Hippocampal formation (tissue), 2 donors: ENCODE results near the gene GDI2.
"Not testable (repeated sequence)": the region's sequence is repeated elsewhere in the genome, so short reads cannot be mapped to it uniquely, and the experiment has no call there.

Experiments
- DNase-seq, 2 donors: peaks; one replicate each; lab custom pipeline; 2025; lab: John Stamatoyannopoulos, UW

The GDI2 gene

DNA sequence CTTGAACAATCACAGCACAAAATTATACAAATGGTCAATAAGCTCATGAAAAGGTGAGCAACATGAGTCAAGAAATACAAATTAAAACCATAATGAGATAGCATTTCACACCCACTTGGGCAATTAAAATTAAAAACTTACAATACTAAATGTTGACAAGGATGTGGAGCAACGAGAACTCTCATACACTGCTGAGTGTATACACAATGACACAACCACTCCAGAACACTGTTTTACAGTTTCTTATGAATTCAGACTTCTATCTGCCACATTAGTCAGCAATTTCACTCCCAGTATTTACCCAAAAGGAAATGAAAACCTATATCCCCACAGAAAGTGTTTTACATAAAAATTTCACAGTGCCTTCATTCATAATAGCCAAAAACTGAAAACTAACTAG is 31.1 kb downstream of the GDI2 start:
- DNase-seq = no peak

DNA sequence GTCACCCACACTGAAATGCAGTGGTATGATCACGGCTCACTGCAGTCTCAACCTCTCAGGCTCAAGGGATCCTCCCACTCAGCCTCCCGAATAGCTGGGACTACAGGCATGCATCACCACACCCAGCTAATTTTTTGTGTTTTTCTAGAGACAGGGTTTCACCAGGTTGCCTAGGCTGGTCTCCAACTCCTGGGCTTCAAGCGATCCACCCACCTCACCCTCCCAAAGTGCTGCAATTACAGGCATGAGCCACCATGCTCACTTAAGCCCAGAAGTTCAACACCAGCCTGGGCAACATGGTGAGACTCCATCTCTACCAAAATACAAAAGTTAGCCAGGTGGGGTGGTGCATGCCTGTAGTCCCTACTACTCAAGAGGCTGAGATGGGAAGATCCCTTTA is 33.5 kb downstream of the GDI2 start:
- no peak for DNase-seq

DNA sequence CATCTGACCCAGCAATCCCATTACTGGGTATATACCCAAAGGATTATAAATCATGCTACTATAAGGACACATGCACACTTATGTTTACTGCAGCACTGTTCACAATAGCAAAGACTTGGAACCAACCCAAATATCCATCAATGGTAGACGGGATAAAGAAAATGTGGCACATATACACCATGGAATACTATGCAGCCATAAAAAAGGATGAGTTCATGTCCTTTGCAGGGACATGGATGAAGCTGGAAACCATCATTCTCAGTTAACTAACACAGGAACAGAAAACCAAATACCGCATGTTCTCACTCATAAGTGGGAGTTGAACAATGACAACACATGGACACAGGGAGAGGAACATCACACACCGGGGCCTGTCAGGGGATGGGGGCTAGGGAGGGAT is 35.5 kb downstream of the GDI2 start:
- not testable (repeated sequence) for DNase-seq

DNA sequence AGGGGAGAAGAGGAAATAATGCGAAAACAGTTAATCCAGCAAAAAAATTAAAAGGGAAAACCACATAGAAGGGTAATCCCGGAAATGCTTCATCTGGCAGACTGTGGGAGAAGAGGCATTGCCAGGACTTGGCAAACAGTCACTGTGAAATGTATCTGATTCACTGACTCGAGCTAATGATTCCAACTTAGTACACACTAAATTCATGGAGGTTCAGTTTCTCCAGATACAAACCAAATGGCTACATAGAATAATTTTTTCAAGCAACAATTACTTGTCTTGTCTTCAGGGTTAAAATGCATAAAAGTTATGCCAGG is 36.4 kb downstream of the GDI2 start:
- DNase-seq = no peak

DNA sequence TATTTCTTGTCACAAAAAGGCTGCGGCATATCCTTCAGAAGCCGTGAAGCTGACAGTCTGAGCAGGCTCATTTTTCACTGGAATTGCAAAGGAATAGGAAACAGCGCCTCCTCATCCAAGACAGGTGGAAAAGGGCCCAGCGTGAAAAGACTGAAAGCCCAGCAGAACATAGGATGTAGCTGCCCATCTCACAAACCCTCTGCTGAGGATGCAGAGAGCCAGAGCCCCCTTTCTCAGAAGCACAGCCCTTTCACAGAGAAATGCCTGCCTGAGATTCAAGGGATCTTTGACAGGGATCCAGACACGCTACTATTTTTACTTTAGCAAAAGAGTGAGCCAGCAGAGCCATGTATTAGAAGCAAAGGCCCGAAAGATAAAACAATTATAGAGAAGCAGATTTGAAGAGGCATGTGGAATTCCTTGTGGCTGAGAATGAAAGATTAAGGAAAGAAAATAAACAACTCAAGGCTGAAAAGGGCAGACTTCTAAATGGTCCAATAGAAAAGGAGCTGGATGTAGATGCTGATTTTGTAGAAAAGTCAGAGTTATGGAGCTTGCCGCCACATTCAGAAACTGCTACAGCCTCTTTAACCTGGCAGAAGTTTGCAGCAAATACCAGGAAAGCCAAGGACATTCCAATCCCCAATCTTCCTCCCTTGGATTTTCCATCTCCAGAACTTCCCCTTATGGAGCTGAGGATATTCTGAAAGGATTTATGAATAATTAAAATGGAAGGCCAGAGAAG is 36.9 kb downstream of the GDI2 start:
- DNase-seq = no peak

DNA sequence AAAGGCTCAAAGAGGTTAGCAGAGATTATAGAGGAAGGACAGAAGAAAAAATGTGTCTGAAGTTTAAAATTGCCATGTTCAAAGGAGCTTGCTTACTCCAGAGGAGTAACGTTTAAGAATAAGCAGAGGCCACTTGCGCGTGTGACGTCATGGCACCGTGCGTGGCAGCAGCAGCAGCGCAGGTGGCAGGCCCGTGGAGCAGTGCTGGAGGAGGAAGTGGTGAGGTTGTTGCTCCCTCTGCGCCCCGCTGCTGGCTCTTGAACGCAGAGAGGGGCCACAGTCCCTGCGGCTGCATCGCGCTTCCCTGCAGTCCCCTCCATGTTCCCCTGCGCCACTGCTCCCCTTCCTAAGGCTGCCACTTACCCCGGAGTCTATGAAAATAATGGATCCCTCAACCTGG is 37.5 kb downstream of the GDI2 start:
- no peak for DNase-seq

DNA sequence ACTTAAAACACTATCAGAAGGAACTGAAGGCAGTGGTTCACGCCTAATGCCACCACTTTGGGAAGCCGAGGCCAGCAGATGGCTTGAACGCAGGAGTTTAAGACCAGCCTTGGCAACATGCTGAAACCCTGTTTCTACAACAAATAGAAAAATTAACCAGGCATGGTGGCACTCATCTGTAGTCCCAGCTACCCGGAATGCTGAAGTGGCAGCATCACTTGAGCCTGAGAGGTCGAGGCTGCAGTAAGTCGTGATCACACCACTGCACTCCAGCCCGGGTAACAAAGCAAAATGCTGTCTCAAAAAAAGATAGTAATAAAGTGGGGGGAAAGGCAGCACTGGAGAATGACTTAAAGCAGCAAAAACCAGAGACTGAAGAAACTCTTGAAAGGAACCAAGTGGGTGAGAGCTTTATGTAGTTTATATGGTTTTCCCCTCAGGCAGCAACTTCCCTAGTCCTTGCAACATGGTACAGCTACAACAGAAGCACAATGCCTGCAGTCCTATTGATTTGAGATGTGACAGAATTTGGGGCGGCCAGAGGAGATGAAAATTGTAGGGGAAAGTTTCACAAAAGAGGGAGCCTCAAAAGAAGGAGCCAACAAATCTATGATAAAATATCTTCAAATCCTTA is 38.1 kb downstream of the GDI2 start:
- no peak for DNase-seq

DNA sequence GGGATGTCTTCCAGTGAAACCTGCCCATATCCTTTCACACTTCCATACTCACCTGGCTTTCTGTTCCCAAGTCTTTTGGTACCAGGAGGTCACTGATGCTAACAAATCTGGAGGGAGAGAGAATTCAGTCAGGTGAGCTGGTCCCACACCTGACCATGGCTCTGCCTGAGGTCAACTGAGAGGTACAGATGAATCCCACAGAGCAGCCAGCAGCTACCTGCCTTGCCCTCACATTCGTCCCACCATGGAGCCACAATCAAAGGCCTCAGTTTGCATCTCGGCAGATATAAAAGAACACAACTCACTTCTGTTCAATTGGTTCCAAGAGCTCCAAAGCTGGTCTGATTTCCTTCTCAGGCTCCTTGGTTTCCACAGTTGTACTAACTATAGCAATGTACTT is 47.0 kb downstream of the GDI2 start:
- no peak for DNase-seq

DNA sequence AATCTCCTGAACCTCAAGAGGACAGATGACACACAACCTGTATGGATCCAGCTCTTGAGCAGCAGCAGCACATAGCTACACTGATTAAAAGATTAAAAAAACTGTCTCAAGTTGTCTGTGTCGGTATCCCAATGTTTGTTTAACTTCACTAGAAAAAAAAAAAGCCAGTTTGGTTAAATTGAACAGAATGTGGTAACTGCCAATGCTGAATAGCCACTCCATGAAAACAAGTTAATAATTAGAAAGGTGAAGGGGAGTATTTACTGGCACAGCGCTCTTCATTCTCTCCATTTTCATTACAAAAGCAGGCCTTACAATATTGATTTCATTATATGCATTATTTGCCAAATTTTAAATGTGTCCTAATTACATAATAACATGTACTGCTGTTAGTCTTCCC is 47.6 kb downstream of the GDI2 start:
- DNase-seq = no peak

DNA sequence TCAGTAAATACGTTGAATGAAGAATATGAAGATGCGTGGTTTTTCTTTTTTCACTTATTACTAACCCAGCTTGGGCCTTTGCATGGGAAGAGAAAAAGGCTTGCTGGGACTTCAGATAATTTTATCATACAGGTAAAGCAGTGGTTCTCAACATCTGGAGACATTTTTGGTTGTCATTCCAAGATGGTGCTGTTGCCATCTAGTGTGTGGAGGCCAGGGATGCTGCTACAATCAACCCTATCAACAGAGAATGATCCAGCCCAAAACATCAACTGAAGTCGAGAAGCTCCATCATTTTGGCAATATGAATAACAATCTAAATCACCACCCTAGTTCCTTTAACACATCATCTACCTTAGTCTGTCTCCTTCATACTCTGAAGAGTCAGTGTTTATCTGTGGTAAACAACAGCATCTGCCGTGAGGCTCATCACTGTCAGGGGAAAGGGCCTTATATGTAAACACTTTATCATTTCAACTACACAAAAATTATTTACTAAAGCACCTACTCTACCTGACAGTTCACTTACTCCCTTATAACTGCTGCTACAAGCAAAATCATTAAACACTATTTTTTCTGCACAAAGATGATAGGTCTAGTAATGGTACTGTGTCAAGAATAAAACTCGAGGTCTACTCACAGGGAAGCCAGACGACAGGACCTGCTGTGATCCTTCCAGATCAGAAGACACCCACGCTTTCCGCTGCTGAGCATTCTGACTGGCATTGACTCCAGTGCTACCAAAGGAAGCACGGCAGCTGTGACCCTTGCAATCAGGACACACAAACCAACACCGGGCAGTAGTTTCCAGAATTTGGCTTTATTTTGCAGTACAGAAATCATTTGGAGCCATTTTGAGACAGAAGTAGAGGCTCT is 48.6 kb downstream of the GDI2 start:
- DNase-seq = no peak

DNA sequence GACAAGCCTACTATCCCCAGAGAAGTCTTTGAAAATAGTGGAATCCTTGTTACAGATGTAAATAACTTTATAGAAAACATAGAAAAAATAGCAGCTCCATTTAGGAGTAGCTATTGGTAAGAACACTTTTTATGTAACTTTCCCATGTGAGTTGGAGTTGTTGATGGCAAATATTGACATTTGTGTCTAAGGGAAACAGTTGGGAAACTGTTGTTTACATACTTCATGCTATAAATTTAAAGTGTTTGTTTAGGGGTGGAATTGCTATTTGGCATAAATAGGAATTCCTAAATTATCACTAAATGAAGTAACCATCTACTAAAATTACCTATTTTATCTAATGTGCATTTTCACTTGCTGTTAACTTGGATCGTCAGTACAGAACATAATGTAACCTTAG is 50.7 kb downstream of the GDI2 start:
- DNase-seq = no peak

DNA sequence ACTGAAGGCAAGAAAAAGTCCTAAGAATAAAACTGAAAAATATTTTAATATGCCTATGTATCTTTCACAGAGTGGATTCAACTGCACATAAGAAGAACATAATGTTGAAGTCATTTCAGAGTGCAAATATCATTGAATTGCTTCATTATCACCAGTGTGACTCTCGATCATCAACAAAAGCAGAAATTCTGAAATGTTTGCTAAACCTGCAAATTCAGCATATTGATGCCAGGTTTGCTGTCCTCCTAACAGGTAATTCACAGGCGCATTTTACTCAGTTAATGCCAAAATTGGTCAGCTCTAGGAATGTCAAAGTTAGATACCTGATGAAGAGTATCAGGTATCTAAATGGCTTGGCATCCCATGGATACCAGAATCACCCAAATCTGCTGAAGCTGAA is 52.0 kb downstream of the GDI2 start:
- no peak for DNase-seq

DNA sequence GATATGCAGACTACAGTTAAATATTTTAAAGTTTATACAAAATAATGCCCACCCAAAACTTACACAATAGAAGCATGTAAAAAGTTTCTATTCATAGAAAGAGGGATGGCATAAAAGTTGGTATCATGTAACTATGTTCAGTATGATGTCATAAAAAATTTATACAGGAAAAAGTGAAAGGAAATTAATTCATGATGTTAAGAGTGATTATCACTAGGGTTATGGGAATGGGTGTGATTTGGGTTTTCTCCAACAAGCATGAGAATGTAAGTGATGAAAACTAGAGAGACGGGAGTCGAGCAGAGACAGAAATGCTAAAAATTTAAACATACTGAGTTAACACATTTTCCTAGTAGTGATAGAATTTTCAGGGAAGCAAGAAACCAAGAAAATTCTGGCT is 52.7 kb downstream of the GDI2 start:
- no peak for DNase-seq

DNA sequence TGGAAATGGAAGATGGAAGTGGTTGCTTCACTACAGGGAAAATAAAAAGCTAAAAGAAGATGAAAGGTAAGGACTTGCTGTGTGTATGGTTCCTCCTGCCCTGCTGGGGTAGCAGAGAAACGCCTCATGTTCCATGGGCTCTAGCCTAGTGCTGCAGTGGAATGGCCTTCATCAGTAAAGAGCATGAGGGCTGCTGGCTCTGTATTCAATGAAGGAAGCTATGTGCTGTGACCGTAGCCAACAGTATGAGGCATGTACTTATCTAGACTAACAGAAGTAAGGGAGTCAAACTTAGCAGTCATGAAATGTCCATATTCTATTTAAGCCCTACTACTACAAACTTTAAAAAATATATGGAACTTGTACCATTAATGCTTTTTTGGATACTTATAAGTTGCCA is 54.3 kb downstream of the GDI2 start:
- DNase-seq = no peak

DNA sequence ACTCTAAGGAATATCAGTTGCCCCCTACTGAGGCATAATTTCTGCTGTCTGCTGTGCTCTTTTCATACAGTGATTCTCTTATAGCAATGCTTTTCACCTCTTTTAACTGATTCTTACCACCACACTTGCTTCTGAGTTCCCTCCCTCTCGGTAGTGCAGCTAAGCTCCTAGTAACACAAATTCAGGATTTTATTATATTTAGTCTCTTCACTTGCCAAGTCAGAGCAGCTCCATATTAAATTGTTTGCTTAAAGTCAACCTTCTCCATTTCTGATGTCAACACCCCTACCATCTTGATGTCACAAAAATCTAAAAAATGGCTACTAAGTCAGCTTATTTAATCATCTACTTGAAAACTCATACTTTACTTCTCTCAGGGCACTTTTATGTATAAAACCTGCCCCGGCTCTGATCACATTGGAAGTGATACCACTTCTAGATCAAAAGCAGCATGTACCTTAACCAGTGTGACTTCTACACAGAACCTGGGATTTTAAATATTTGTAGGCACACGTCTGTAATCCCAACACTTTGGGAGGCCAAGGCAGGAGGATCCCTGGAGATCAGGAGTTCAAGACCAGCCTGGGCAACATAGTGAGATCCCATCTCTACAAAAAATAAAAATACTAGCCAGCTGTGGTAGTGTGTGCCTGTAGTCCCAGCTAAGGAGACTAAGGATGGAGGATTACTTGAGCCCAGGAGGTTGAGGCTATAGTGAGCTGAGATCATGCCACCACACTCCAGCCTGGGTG is 55.3 kb downstream of the GDI2 start:
- DNase-seq = no peak

DNA sequence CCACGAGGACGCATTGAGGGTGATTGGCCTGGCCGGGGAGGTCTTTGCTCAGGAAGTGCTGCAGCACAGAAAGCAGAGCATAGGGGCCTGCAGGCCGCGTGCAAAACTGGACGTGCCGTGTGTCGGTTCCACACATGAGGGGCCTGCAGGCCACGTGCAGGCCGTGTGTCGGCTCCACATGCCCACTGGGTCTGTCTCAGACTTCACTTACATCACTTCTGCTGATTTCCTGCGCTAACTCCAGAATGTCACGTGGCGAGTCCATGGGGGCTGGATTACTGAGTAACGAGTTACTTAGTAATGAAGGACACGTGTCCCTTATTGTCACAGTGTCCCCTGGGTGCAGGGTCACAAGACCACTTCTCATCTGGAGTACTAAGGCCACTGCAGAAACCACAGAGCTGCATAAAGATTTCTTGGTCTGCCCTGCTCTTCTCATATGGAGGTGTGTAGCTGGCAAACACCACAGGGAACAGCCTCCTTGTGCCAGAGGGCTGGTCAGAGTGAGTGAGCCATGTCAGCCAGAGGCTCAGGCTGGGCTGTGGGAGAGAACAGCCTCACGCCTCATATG is 60.8 kb downstream of the GDI2 start:
- no peak for DNase-seq

DNA sequence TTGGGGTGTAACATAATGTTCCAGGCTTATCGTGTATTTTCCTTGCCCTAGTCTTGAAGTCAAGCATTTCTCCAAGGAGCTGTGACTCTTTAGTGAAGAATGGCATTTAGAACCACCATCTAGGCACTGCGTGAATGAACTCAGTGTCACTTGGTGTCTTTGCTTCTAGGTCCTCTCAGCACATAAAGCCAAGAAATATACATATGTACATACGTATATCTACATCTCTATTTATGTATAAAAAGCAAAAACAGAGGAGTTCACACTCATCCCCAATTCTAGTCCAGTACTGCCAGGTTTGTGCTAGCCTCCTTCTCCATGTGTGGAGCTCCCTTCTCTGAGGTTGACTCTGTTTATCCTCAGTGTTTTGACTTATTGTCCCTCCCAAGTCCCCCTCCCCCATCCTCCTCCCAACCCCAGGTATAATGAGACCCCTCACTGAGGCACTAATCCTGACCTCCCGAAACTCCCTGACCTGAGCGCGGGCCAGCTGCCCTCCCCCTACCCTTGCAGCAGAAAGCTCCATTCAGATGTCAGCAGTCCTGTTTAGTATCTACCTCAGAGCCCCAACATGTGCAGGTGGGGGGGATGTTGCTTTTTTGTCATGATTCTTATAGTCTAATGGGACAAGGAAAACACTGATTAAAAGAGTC is 61.5 kb downstream of the GDI2 start:
- no peak for DNase-seq

DNA sequence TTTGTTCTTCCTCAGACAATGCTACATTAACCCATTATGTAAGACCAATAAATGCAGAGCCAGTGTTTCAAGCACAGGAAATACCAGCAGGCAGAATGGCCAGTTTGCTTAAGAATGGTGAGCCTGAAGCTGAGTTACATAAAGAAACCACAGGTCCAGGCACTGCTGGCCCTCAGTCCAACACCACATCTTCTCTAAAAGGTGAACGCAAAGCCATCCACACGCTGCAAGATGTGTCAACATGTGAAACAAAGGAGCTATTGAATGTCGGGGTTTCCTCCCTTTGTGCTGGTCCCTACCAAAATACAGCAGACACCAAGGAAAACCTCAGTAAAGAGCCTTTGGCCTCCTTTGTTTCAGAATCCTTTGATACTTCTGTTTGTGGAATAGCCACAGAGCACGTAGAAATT is 64.8 kb downstream of the GDI2 start:
- no peak for DNase-seq

DNA sequence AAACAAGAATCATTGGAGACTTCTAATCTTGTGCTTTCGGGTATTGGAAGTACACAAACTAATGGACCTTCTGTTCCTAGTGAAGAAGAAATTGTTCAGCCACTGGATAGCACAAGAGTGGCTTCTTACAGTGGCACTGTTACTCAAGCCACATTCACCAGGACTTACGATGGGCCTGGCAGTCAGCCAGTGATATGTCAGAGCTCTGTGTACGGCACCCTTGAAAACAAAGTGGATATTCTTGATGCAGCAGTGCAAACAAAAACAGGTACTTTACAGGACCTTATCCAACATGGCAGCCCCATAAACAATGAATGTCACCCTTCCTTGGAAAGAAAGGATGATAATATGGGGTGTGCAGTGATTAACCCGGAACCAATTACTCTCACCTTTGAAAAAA is 67.0 kb downstream of the GDI2 start:
- DNase-seq = no peak

DNA sequence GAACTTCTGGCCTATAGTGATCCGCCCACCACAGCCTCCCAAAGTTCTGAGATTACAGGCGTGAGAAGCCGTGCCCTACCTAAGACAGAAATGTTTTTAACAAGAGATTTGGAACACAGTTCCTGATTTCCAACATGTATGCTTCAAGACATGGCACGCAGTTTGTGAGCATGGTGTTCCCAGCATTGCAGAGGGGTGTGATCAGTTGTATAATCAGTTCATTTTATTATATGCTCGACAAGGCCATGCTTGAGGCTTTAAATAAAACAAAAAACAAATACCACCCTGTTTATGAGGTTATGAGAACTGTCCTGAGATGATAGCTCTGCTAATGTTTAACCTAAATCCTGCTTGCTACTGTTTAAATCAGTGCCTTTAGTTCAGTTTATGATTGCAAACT is 68.4 kb downstream of the GDI2 start:
- no peak for DNase-seq

DNA sequence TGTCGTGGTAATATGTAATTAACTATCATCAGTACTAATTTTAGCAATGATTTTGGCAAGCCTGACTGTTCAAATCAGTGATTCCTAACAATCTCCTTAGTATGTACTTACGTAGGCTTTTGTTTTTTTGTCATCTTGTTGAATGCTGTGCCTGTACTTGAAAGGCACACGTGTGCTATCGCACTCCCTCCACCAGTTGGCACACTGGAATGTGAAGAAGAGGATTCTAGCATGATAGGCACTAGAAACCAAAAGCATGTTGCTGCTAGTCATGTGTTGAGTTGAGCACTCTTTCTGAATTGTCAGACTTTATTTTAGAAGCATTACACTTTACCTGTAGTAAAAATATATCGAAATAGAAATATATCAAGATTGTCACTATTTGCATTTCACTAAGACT is 69.5 kb downstream of the GDI2 start:
- DNase-seq = no peak

DNA sequence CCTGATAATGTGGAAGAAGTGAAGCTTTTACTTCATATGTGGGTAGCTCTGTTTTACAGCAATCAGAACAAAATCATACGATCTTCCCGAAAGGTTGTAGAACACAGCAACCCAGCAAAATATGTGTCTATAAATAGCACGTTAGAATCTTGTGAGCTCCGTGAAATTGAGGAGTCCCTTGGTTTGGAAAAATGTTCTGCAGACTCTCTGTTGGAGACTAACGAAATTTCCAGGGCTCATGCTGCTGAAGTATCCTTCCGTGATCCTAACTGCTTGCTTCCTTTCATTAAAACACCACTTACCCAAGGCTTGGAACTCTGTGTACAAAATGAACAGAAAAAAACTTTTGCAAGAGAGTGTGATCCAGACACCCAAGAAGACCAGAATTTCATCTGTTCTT is 71.1 kb downstream of the GDI2 start:
- DNase-seq = no peak
